HTR-8/SVneo (cell line): Measurements from ENCODE around the gene FHOD1.

Experiments
- DNase-seq: peaks from one replicate; pipeline ENCODE4 v3.0.0; 2011; ENCODE audit warnings: low spot score, mixed read lengths; ENCODE audit not compliant: insufficient read length
- FAIRE-seq: peaks from 2 replicates; lab custom pipeline; 2011; peaks lifted over from hg19 to GRCh38; lab: Jason Lieb, UNC

FHOD1 gene

GRCh38 chr16:67252609-67253497 lies 5.6 kb upstream of the FHOD1 start:
- no peak for DNase-seq
- no peak for FAIRE-seq

- FAIRE-seq, result no peak
- no peak for DNase-seq
These were observed 2.7 kb upstream of the FHOD1 start for GRCh38 chr16:67250045-67250327.

GRCh38 chr16:67249178-67250044 lies 2.1 kb upstream of the FHOD1 start:
- DNase-seq (no peak), FAIRE-seq (no peak)

- DNase-seq (peak; percentile 47), FAIRE-seq (no peak)
These were observed 1.3 kb upstream of the FHOD1 start, which contains the start of gene SLC9A5 for GRCh38 chr16:67248401-67249177. TSS of gene SLC9A5 (plus strand) at chr16:67248979. CDS start at chr16:67249015, 36 bp downstream.

GRCh38 chr16:67248073-67248400 lies 756 bp upstream of the FHOD1 start:
- DNase-seq (no peak), FAIRE-seq (no peak)

GRCh38 chr16:67246756-67247191 lies 507 bp downstream of the FHOD1 start:
- DNase-seq, result no peak
- no peak for FAIRE-seq

GRCh38 chr16:67246081-67246755 lies 1.1 kb downstream of the FHOD1 start:
- DNase-seq, result peak; percentile 60
- FAIRE-seq, result no peak

- DNase-seq (no peak), FAIRE-seq (peak; percentile 89)
These were observed 1.6 kb downstream of the FHOD1 start for GRCh38 chr16:67245674-67246080.

GRCh38 chr16:67245186-67245585 lies 2.1 kb downstream of the FHOD1 start:
- DNase-seq, result no peak
- FAIRE-seq, result no peak

GRCh38 chr16:67244387-67245185 lies 2.7 kb downstream of the FHOD1 start:
- peak; percentile 82 for DNase-seq
- no peak for FAIRE-seq

- no peak for FAIRE-seq
These were observed 3.8 kb downstream of the FHOD1 start for GRCh38 chr16:67243481-67243880.

GRCh38 chr16:67242138-67242730 lies 5.0 kb downstream of the FHOD1 start:
- no peak for FAIRE-seq
- DNase-seq, result no peak

More at GRCh38 chr16:67243481-67243880, 3.8 kb downstream of the FHOD1 start:
- DNase-seq, result no peak

GRCh38 chr16:67241008-67241900 lies 6.0 kb downstream of the FHOD1 start:
- DNase-seq, result peak; percentile 79

GRCh38 chr16:67240506-67240905 lies 6.8 kb downstream of the FHOD1 start:
- DNase-seq, result no peak
- FAIRE-seq, result no peak

More at GRCh38 chr16:67241008-67241900, 6.0 kb downstream of the FHOD1 start:
- FAIRE-seq, result peak; percentile 92

- DNase-seq (no peak), FAIRE-seq (peak; percentile 26)
These were observed 8.3 kb downstream of the FHOD1 start for GRCh38 chr16:67238806-67239470.

GRCh38 chr16:67238278-67238575 lies 9.1 kb downstream of the FHOD1 start:
- DNase-seq, result no peak
- FAIRE-seq, result no peak
